HG03342 (cell line): ENCODE measurements around the gene MAP1B.

Experiments
- ATAC-seq: cut with Tn5 transposase; IDR thresholded peaks from one replicate; pipeline ENCODE4 v1.9.1; 2021; ENCODE audit warnings: mild to moderate bottlenecking, moderate library complexity; ENCODE audit not compliant: unreplicated experiment

MAP1B gene

DNA sequence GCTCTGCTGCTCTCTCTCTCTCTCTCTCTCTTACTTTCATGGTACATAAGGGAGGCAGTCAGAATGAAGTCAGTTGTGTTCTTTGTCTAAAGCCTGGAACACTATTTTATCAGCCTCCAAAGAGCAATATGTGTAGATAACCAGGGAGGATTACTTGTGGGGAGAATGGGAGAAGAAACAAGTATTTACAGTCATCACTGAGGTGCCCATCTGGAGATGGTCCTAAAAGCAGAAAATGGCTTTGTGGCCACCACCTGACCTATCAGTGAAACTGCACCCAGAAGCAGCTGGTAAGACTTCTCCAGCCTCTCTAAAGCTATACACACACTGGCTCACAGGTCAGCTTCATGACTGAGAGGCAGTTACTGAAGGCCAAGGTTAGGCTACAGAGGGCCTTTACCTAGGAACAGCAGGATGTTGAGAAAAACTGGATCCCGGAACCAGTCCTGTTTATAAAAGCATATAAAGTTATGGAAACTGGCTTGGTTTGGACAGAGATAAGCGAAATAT, 137.6 kb downstream of the MAP1B start:
- ATAC-seq: peak; percentile 74

DNA sequence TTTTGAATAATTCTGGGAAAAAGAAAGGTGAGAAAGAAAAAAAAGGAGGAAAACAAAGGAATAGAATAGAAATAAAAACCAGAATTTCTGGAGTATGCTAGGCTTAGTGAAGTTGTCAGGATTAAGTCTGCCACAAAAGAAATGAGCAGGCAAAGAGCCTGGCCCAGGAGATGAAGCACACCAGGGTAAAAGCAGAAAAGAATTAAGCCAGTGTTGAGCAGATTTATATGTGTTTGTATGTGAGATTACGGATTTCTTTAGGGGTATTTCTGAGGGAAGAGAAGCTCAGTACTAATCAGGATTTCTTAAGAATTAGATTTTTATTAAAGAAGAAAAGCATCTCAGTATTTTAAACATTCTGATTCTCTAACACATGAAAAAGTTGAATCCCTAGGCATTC, 138.3 kb downstream of the MAP1B start:
- ATAC-seq: no peak

GRCh38 chr5:72245951-72246532, 138.8 kb downstream of the MAP1B start:
- ATAC-seq: no peak

GRCh38 chr5:72246954-72247442, 139.7 kb downstream of the MAP1B start:
- ATAC-seq: no peak

GRCh38 chr5:72248410-72248981, 141.2 kb downstream of the MAP1B start:
- no peak for ATAC-seq

- ATAC-seq: no peak
Measured at GRCh38 chr5:72251386-72251785, 144.1 kb downstream of the MAP1B start.

- ATAC-seq: no peak
Measured at GRCh38 chr5:72252008-72252407, 144.7 kb downstream of the MAP1B start.

GRCh38 chr5:72252574-72253155, 145.4 kb downstream of the MAP1B start:
- ATAC-seq: no peak

GRCh38 chr5:72255237-72255636, 148.0 kb downstream of the MAP1B start:
- no peak for ATAC-seq

DNA sequence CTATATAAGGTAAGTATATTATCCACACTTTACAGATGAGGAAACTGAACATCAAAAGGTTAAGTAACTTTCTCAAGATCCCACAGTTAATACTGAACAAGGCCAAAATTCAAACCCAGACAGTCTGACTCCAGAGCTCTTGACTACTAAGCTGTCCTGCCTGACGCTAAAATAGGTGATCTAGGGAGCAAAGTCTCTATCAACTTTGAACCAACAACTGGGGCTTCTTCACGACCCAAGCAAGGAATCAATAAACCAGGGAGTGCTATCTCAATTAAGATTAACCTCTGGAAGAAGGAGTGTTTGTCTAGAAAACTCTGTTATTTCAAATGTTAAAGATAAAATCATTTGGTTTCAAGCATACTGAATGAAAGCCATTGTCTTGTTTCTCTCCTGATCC, 148.4 kb downstream of the MAP1B start:
- ATAC-seq: no peak

- ATAC-seq: no peak
Measured at GRCh38 chr5:72256536-72256935, 149.3 kb downstream of the MAP1B start.
